ENCODE data around the gene NEUROG2.
"Not testable (repeated sequence)": the region's sequence is repeated elsewhere in the genome, so short reads cannot be mapped to it uniquely, and the experiment has no call there.

Gene NEUROG2

GRCh38 chr4:112516066-112516470 is at the start of gene NEUROG2:
Gene NEUROG2, minus strand, starts transcription at chr4:112516180. Its CDS starts 705 bp downstream, at chr4:112515475.
- no peak for DNase-seq

DNA sequence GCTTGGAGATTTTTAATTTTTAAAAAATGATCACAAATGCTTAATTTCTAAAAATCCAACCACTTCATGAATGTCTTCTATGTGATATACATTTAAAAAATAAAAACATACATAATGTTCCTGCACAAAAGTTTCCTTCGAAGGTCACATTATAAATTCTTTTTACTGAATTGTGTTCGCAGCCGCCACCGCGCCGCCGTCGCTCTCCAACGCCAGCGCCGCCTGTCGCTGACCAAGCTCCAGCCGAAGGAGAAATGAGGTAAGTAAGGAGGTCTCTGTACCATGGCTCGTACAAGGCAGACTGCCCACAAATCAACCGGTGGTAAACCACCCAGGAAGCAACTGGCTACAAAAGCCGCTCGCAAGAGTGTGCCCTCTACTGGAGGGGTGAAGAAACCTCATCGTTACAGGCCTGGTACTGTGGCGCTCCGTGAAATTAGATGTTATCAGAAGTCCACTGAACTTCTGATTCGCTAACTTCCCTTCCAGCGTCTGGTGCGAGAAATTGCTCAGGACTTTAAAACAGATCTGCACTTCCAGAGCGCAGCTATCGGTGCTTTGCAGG is 48.8 kb upstream of the NEUROG2 start:
- DNase-seq: no peak

DNA sequence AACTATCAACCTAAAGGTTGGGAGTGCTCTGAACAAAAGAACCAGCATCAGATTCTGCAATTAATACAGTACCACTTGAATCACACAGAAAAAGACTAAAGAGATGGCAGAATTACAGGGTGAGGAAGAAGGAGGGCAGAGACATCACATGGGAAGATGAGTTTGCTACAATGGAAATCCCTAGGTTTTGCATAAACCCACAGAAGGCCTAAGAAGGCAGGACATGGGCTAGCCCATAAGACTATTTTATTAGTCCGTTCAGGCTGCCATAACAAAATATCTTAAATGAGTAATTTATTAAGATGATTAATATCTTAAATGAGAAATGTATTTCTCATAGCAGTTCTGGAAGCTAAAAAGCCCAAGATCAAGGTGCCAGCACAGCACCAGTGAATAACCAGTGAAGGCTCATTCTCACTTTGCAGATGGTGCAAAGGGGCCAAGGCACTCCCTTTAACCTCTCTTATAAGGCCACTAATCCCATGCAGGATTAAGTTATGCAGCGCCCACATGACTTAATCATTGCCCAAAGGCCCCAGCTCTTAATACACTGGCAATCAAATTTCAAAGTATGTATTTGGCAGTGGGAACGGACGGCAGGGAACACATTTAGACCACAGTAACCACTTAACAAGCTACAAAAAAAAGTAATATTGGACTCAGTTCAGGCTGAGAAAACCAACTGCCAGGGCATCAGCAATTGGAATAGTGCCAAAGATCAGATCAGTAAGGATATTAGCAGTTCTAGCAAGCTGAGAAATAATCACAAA is 47.6 kb upstream of the NEUROG2 start:
- DNase-seq: no peak

- no peak for DNase-seq
Measured at GRCh38 chr4:112562254-112562879, 46.4 kb upstream of the NEUROG2 start.

DNA sequence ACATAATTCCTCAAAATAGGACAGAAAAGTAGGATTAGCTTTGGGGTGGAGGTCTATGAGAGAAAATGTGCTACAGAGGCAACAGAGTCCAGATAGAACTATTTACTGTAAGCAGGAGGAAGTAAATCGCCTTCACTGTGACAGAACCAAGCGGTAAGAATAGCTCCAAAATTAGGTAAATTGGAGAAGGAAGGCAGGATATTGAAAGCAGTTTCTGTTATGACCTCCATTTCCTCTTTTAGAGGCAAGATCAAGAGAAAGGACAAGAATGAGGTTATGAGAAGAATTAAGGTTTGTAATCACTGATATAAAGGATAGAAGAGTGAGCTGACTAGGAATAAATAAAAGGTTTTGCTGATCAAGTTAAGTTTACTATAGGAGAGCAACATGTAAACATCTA is 44.1 kb upstream of the NEUROG2 start:
- no peak for DNase-seq

- DNase-seq: no peak
Measured at GRCh38 chr4:112559053-112559452, 43.1 kb upstream of the NEUROG2 start.

DNA sequence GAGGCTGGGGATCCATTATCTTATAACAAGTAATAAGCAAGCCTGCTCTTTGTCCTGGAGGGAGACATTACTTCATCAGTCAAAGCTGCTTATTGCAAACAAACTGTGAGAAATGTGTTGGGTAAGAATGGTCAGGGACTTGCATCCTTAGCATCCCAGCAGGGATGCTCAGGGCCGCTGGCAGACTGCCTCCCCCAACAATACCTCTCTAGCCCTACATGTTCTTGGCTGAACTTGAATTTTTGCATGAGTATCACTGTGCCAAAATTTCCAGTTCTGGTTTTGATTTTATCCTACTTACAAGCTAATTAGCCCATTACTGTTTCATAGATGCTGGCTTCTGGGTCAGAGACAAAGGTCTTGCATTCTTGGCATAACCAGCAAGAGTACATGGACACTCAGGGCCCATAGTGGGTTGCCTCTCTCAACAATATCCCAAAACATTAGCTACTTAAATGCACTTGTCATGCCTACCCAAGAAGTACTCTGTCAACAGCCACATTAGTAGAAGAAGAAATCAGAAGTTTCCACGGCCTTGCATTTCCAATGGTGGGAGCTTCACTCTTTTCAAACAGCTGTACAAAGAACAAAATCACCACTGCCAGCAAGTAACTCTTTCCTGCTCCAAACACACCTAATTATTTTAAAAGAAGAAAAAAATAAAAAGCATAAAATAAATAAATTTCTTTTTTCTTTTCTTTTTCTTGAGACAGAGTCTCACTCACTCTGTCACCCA is 41.9 kb upstream of the NEUROG2 start:
- no peak for DNase-seq

- not testable (repeated sequence) for DNase-seq
Measured at GRCh38 chr4:112554271-112554670, 38.3 kb upstream of the NEUROG2 start.

DNA sequence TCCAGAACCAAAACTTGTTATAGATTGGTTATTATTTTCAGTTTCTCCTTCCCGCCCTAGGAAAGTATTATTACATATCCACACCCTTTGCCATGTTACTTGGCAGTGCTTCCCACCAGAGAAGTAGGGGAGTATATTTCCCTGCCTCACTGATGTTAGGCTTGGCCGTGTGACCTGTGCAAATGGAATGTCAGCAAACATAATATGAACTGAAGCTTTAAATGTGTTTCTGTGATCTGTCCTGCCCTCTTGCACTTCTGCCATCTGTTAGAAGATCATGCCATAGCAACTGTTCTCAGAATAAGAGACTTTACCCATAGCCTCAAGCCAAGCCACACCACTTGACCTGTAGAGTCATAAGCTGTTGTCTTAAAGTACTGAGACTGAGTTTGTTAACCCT is 36.7 kb upstream of the NEUROG2 start:
- DNase-seq: peak; percentile 16

DNA sequence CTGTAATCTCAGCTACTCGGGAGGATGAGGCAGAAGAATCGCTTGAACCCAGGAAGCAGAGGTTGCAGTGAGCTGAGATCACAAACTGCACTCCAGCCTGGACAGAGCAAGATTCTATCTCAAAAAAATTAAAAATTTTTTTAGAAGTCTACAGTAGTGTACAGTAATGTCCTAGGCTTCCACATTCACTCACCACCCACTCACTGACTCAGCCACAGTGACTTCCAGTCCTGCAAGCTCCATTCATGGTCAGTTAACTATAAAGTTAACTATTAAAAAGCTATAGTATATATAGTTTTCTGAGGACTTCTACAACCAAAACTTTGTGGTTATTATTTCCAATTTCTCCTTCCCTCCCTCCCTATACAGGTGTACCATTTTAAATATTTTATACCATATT is 34.7 kb upstream of the NEUROG2 start:
- DNase-seq: no peak

DNA sequence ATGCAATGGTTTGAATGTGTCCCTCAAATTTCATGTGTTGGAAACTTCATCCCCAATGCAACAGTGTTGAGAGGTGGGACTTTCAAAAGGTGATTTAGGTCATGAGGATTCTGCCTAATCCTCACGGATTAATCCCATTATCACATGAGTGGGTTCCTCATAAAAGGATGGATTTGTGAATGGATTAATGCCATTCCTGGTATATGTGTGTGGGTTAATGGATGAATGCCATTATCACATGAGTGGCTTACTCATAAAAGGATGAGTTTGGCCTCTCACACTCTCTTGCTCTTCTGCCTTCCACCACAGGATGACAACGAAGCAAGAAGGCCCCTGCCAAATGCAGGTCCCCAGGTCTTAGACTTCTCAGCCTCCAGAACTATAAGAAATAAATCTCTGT is 30.5 kb upstream of the NEUROG2 start:
- DNase-seq: no peak

- DNase-seq: no peak
Measured at GRCh38 chr4:112545346-112545745, 29.4 kb upstream of the NEUROG2 start.

DNA sequence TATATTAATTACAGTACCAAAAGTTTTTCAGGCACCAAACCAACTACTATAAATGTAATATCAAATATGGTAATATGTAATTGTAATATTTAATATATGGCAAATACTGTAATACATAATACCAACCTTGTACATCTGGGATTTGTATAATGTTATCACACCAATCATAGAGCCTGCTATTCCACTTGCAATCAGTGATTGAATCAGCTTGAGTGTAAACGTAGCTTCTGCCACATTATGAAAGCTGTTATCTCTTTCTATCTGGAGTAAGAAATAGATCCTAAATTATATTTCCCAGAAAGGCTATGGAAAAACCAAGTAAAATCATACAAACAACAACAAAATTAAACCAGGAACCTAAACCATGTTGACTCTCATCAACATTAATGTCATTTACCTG is 24.7 kb upstream of the NEUROG2 start:
- DNase-seq: no peak

GRCh38 chr4:112536123-112536522 is 20.1 kb upstream of the NEUROG2 start:
- DNase-seq: no peak

DNA sequence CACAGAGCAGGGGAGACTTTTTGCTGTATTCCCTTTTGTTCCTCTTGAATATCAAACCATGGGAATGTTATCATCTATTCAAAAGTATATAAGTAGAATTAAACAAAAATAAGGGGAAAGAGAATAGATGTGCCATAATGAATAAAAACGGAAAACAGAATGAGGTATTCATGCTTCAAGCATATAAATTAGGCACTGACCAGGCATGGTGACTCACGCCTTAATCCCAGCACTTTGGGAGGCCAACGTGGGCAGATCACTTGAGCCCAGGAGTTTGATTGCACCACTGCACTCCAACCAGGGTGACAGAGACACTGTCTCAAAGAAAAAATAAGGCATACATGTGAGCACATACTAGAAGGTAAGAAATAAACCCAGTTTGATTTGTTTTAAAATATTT is 16.3 kb upstream of the NEUROG2 start:
- DNase-seq: no peak

DNA sequence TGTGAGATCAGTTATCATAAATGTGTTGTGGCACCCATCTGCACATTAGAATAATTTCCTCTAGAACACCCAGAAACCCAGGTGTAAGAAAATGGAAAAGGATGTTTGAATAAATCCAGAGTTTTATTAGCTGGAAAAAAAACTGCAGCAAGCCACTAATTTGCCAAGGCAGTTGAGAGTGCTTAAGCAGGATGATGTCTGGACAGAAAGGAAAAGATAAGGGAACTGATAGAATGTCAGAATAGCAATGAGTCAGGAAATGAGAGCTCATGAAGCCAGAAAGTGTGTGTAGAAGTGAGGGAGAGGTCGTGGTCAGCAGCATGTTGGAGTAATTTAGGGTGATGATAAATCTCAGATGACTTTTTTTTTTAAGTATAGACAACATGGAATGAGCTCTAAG is 15.2 kb upstream of the NEUROG2 start:
- DNase-seq: no peak

DNA sequence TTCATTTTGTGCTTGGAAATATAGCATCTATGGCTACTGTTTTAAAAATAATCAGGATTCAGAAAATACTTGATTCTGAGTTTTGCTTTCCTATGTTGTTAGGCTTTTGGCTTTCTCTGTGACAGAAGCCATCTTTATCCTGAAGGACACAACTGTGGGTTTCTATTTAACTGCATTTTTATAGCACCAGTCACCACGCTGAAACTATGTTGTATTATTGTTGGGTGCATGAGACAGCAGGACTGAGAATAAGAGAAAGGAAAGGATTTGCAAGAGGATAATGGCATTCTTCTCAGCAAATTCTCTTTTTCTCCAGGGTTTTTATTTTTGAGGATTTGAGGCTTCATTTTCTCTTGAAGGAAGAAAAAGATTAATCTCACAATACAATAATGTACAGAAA is 10.1 kb upstream of the NEUROG2 start:
- DNase-seq: no peak

- DNase-seq: peak; percentile 68
Measured at GRCh38 chr4:112523764-112524505, 8.0 kb upstream of the NEUROG2 start.

GRCh38 chr4:112523008-112523721 is 7.2 kb upstream of the NEUROG2 start:
- DNase-seq: peak; percentile 64

DNA sequence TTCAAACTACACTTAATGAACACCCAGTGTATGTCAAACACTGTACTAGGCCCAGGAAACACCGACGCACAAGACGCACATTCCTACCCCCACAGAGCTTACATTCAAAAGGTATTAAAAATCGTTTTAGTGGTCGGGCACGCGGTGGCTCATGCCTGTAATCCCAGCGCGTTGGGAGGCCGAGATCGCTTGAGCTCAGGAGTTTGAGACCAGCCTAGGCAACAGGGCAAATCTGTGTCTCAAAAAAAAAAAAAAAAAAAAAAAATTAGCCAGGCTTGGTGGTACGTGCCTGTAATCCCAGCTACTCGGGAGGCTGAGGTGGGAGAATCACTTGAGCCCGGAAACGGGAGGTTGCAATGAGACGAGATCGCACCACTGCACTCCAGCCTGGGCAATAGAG is 6.5 kb upstream of the NEUROG2 start:
- not testable (repeated sequence) for DNase-seq

DNA sequence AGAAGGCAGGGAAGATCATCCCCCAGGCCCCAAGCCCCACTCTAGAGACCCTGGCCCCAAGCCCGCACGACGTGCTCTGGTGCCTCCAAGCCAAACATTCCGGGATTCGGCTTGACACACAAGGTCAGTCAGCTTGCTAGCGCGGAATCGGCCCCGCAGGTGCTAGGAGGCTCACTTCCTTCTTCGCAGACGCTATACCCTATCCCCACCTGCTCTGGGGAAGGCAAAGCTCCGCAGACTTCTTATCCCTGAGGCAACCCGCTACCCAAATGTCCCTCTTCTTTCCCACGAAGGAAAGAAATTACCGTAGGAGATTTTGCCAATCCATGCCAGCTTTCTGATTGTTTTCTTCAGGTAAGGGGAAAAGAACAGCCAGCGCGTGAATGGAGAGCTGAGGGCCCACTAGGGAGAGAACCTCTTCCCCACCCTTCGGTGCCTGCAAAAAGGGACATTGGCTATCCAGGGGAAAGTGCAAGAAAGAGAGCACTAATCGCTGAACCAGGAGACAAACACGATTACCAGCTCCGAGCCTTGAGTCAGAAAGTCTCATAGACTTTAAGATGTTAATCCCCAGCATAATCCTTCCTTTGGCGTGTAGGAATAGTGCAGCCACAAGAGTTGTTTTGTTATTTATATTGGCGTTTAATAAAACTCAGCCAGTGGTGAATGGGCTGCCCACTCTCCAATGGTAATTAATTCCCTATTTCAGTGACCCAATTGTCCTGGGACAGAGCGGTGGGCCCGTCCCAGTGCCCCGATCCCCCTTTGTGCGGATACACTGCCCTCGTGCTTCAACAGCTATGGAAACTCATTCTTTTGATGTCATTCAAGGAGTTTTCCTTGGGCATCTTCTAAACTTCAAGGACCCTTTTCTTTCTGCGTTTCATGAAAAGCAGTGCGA is 5.4 kb upstream of the NEUROG2 start:
- no peak for DNase-seq

All from femur (tissue), 1 donor.